Hepatocyte (in vitro differentiated cells): ENCODE data around the gene ADTRP. TPM values are rescaled to one million over a fixed set of nuclear protein-coding genes. Genes with fewer than 3 reads are reported as not detected.

Experiments used
- DNase-seq: peaks from one replicate; pipeline ENCODE4 v3.0.0-alpha.2; 2016; ENCODE audit warnings: low spot score
- H2AFZ ChIP-seq: fragments of 200-600 bp; sonication (generic); 2 replicates; pipeline ENCODE4 v1.6.0; 2016; ENCODE audit warnings: antibody characterized with exemption, mild to moderate bottlenecking
- H3K27ac ChIP-seq: fragments of 200-600 bp; sonication (generic); 2 replicates; pipeline ENCODE4 v1.5.1; 2016; ENCODE audit warnings: mild to moderate bottlenecking
- H3K27me3 ChIP-seq: fragments of 200-600 bp; sonication (generic); 2 replicates; pipeline ENCODE4 v1.6.1; 2016
- H3K36me3 ChIP-seq: fragments of 200-600 bp; sonication (generic); replicated peaks from 2 replicates; pipeline ENCODE4 v1.5.1; 2016; ENCODE audit warnings: low read depth; ENCODE audit not compliant: insufficient read depth
- H3K4me1 ChIP-seq: fragments of 200-600 bp; sonication (generic); 2 replicates; pipeline ENCODE4 v1.5.1; 2016; ENCODE audit warnings: mild to moderate bottlenecking, moderate library complexity; ENCODE audit not compliant: insufficient read depth
- H3K4me2 ChIP-seq: fragments of 200-600 bp; sonication (generic); 2 replicates; pipeline ENCODE4 v1.6.0; 2016
- H3K4me3 ChIP-seq: fragments of 200-600 bp; sonication (generic); 2 replicates; pipeline ENCODE4 v1.5.1; 2016; ENCODE audit warnings: mild to moderate bottlenecking
- H3K79me2 ChIP-seq: fragments of 200-600 bp; sonication (generic); 2 replicates; pipeline ENCODE4 v1.6.0; 2017; ENCODE audit warnings: mild to moderate bottlenecking
- H3K9me2 ChIP-seq: fragments of 200-600 bp; sonication (generic); replicated peaks from 2 replicates; pipeline ENCODE4 v1.6.0; 2017; ENCODE audit warnings: mild to moderate bottlenecking; ENCODE audit not compliant: insufficient read depth
- H3K9me3 ChIP-seq: fragments of 200-600 bp; sonication (generic); 2 replicates; pipeline ENCODE4 v1.5.1; 2016; ENCODE audit warnings: low read depth, mild to moderate bottlenecking
- H4K20me1 ChIP-seq: fragments of 200-600 bp; sonication (generic); 2 replicates; pipeline ENCODE4 v1.6.0; 2016; ENCODE audit warnings: mild to moderate bottlenecking; ENCODE audit not compliant: insufficient read depth, poor library complexity, severe bottlenecking
- EZH2 ChIP-seq: fragments of 200-600 bp; sonication (generic); IDR thresholded peaks from 2 replicates; pipeline ENCODE4 v1.6.1; 2016; ENCODE audit warnings: antibody characterized with exemption, mild to moderate bottlenecking, borderline replicate concordance
- EZH2phosphoT487 ChIP-seq: fragments of 200-600 bp; sonication (generic); IDR thresholded peaks from one replicate; pipeline ENCODE4 v1.6.1; 2018; ENCODE audit warnings: antibody characterized with exemption, mild to moderate bottlenecking, low read depth, moderate library complexity; ENCODE audit not compliant: unreplicated experiment, severe bottlenecking
- WGBS: methylation state at CpG from one replicate; pipeline ENCODE4 v1.1.6; 2016; ENCODE audit warnings: low lambda C conversion rate; ENCODE audit errors: missing lambda C conversion rate; 5-methylcytosine and 5-hydroxymethylcytosine counted together
- polyA plus RNA-seq: library from polyadenylated mRNA; unstranded; fragments of >200 nt; fragmentation: Nextera tagmentation; extraction: Ambion mirVana; gene quantifications from 2 replicates; pipeline ENCODE4 v1.2.1, GENCODE V29; 2016
- total RNA-seq: library from RNA; depleted of rRNA; stranded (reverse); fragments of >200 nt; gene quantifications from 2 replicates; pipeline ENCODE4 v1.2.3, GENCODE V29; 2014
- TF ChIP-seq, protein P1 (sequence below): fragments of 200-600 bp; sonication (generic); IDR thresholded peaks from 2 replicates; pipeline ENCODE4 v1.5.1; 2016; ENCODE audit warnings: antibody characterized with exemption, mild to moderate bottlenecking; ENCODE audit not compliant: poor library complexity

ADTRP gene
- total and polyA plus RNA-seq, 2 experiments from 2014 or later = 4.1 to 9.8 TPM

DNA sequence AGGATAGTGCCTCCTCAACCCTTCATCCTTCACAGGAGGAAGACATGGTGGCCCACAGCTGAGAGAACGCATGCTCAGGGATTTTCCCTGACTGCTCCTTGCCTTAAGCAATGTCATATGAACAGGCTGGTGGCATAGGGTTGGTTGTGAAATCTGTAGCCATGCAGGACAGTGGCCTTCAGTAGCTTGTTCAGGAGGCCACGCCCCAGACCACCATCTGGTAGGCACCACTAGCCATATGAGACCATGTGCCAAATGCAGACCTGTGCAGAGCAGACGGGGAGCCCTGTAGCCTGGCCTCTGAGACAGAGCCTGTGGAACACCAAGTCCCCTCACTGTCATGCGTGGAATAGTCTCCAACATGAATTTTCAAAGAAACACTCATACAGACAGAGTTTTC is 76.5 kb downstream of the ADTRP start:
- Histone ChIP-seq H3K9me3 (no peaks in the 10 kb centered on the region), H2AFZ (no peak overlapping the region), H3K79me2 (no peaks in the 10 kb centered on the region), H3K4me3 (no peak overlapping the region), H3K36me3 (no peaks in the 10 kb centered on the region), H4K20me1 (no peaks in the 10 kb centered on the region), H3K4me2 (no peak overlapping the region), H3K9me2 (no peaks in the 10 kb centered on the region), H3K4me1 (no peaks in the 10 kb centered on the region), H3K27me3 (no peaks in the 10 kb centered on the region), H3K27ac (no peak overlapping the region)
- TF ChIP-seq EZH2 (no peak), EZH2phosphoT487 (no peak)
- TF ChIP-seq, protein P1, sequence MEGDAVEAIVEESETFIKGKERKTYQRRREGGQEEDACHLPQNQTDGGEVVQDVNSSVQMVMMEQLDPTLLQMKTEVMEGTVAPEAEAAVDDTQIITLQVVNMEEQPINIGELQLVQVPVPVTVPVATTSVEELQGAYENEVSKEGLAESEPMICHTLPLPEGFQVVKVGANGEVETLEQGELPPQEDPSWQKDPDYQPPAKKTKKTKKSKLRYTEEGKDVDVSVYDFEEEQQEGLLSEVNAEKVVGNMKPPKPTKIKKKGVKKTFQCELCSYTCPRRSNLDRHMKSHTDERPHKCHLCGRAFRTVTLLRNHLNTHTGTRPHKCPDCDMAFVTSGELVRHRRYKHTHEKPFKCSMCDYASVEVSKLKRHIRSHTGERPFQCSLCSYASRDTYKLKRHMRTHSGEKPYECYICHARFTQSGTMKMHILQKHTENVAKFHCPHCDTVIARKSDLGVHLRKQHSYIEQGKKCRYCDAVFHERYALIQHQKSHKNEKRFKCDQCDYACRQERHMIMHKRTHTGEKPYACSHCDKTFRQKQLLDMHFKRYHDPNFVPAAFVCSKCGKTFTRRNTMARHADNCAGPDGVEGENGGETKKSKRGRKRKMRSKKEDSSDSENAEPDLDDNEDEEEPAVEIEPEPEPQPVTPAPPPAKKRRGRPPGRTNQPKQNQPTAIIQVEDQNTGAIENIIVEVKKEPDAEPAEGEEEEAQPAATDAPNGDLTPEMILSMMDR = no peak
- no peak for DNase-seq
- 95% methylated on average over 4 of the region's 4 CpGs for WGBS

DNA sequence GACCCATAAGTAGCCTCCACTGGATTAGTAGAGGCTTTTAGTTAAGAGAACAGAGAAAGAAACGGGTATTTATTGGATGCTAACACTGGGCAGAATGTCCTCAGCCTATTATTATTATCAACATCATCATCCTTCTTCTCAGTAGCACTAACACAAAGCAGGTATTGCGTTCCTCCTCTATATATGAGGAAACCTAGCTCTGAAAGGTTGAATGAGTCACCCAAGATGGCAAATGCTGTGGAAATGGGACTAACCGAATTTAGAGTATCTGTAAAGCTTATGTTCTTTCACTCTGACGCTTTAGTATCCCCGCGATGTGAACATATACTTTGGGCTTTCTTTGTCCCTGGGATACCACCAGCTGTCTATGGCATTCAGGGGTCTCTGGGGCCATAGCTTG is 77.0 kb downstream of the ADTRP start:
- TF ChIP-seq EZH2 (no peak), EZH2phosphoT487 (no peak)
- TF ChIP-seq, protein P1 = no peak
- Histone ChIP-seq H3K4me3 (no peak overlapping the region), H3K27me3 (no peaks in the 10 kb centered on the region), H3K9me3 (no peaks in the 10 kb centered on the region), H3K27ac (no peak overlapping the region), H3K36me3 (no peaks in the 10 kb centered on the region), H3K4me2 (no peak overlapping the region), H4K20me1 (no peaks in the 10 kb centered on the region), H2AFZ (no peak overlapping the region), H3K9me2 (no peaks in the 10 kb centered on the region), H3K4me1 (no peaks in the 10 kb centered on the region), H3K79me2 (no peaks in the 10 kb centered on the region)
- no peak for DNase-seq
- 84% methylated on average over 6 of the region's 6 CpGs for WGBS

- Histone ChIP-seq H3K9me3 (no peaks in the 10 kb centered on the region), H3K36me3 (no peaks in the 10 kb centered on the region), H3K4me1 (no peaks in the 10 kb centered on the region), H2AFZ (no peak overlapping the region), H3K4me2 (no peak overlapping the region), H3K27me3 (no peaks in the 10 kb centered on the region), H3K79me2 (no peaks in the 10 kb centered on the region), H3K27ac (no peak overlapping the region), H4K20me1 (no peaks in the 10 kb centered on the region), H3K9me2 (no peaks in the 10 kb centered on the region), H3K4me3 (no peak overlapping the region)
- no peak for TF ChIP-seq EZH2
- TF ChIP-seq, protein P1 = peak; percentile 63
- WGBS = 96% methylated on average over 2 of the region's 2 CpGs
- DNase-seq = peak; percentile 74
Measured at GRCh38 chr6:11700118-11700718, 78.4 kb downstream of the ADTRP start.

GRCh38 chr6:11699576-11699975 is 79.0 kb downstream of the ADTRP start:
- no peak overlapping the region for H3K4me3 ChIP-seq
- no peaks in the 10 kb centered on the region for H3K36me3 ChIP-seq
- H3K79me2 ChIP-seq = no peaks in the 10 kb centered on the region
- no peaks in the 10 kb centered on the region for H3K4me1 ChIP-seq
- no peaks in the 10 kb centered on the region for H3K9me3 ChIP-seq
- H4K20me1 ChIP-seq = no peaks in the 10 kb centered on the region
- TF ChIP-seq, protein P1 = no peak
- TF ChIP-seq EZH2phosphoT487 (no peak), EZH2 (no peak)
- WGBS = 68% methylated on average over 1 of the region's 1 CpG
- H3K27me3 ChIP-seq = no peaks in the 10 kb centered on the region
- no peak for DNase-seq
- no peak overlapping the region for H3K4me2 ChIP-seq
- H2AFZ ChIP-seq = no peak overlapping the region
- H3K9me2 ChIP-seq = no peaks in the 10 kb centered on the region
- H3K27ac ChIP-seq = no peak overlapping the region
